NCI-H524 treated with DMSO at 0.1 percent for 48 hours (cell line): ENCODE data around the gene PRSS21.

ENCODE experiments used
- DNase-seq: peaks from one replicate; lab custom pipeline; 2025; lab: John Stamatoyannopoulos, UW

Gene PRSS21

DNA sequence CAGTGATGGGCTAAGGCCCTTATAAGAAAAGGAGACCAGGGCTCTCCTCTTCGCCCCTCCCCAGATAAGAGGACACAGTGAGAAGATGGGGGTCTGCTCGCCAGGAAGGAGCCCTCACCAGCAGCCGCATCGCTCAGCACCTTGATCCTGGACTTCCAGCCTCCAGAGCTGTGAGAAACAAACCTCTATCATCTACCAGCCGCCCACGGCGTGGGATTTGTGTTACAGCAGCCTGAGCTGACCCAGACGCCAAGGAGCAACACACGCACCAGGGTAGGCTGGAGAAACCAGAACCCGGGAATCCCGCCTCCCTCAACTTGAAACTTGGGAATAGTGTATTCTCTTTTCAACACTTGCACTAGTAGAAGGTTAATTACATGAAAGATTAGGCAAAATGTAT is 8.9 kb downstream of the PRSS21 start:
- DNase-seq: no peak

DNA sequence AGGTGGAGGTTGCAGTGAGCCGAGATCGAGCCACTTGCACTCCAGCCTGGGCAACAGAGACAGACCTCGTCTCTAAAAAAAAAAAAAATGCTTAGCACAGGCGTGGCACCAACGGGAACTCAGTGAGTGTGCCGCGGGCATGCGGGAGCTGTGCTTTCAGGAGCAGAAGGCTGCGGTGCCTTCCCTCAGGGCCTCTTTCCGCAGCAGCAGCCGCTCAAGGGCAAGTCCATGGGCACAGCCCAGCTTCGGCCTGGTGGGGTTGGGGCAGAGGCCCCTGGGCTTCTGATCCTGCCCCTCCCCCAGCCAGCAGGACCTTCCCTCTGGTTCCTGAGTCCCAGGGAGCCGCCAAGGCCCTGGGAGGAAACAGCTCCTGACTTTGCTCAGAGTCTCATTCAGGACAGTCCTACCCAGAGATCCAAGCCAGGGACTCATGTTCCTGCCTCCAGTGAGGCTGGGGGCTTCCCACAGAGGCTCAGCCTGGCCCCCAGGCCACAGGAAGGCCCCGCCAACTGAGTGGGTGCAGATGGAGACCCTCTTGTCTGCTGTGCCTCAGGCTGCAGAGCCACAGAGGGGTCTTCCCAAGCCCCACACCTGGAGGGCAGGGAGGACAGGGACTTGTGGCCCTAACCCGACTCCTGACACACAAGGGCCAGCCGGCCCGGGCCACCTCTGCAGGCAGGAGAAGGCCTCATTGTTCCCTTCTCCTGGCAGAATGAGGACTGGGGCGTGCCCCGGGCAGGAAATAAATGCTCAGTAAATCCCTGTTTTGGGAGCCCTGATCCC is 9.7 kb downstream of the PRSS21 start:
- no peak for DNase-seq

DNA sequence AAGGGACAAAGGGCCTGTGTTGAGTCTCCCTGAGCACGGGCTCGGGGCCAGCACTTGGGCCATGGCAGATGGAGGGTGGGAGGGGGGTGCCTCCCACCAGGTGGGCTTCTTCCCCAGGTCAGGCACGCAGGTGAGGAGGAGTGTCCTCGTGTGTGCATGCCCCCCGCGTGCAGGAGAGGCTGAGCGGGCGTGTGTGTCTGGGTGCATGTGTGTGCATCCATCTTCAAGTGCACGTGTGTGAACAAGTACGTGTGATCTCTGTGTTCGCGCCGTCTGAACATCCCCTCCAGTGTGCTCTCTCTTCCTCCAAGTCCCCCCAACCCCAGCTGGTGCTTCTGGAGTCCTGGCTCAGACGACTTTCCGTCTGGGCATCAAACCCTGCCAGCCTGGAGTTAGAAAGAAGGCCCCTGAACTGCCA is 10.3 kb downstream of the PRSS21 start:
- no peak for DNase-seq

DNA sequence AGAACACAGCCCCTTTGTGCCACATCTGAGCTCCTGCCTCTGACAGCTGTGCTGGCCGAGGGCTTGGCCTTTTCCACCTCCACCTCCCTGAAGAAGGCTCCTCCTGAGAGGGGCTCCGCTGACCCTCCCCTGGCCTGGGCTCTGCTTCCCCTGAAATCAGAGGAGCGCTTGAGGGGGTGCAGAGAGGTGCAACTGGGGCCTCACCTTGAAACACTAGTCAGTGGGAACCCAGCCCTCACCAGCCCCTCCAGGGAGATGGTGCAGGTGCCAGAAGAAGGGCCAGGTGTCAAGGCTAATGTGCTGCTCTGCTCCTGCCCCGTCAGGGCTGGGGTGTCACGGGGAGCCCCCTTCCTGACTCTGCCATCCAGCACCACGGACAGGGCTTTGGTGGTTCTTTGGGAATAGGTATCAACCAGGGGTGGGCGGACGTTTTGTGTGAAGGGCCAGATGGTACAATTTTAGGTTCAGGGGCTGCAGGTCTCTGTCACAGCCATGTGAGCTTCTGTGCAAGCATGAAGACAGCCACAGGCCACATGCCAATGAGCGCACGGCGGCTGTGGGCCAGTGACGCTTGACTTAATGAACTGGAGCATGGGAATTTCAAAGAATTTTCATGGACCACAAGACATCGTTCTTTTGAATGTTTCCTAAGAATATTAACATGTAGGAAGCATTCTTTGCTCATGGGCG is 10.9 kb downstream of the PRSS21 start:
- no peak for DNase-seq

DNA sequence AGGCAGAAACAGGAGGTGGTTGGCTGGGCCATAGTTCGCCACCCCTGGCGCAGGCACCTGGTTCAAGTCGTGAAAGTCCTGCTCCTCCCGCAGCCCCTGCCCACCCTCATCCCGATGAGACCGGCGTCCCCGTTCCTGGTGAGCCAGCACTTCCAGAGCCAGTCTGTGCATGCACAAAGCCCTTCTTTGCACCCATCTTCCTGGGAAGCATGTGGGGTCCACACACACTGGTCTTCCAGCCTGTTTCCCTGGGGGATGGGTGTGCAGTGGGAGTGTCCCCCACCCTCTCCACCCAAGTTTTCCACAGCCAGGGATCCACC is 11.4 kb downstream of the PRSS21 start:
- no peak for DNase-seq

DNA sequence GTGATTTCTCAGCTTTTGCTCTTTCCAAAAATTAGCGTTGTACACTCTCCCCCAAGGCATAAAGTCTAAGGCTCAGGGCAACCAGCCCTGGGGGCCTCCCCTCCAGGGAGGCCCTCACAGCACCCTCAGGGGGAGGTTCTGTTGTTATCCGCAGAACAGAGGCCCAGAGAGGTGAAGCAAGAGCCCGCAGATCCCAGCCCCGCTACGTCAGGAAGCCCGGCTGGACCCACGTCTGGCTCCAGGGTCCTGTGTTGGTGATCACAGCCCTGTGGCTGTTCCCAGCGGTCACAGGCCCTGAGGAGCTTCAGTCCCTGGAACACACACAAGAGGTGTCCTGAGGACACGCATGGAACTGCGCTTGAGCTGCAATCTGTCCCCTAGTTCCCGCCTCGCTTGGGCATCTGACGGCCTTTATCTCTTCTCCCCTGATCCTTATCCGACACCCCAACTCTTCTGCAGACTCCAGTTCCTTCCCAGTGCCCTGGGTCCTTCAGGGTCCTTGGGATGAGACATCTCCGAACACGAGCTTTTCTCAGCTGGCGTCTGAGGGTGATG is 11.9 kb downstream of the PRSS21 start:
- no peak for DNase-seq

DNA sequence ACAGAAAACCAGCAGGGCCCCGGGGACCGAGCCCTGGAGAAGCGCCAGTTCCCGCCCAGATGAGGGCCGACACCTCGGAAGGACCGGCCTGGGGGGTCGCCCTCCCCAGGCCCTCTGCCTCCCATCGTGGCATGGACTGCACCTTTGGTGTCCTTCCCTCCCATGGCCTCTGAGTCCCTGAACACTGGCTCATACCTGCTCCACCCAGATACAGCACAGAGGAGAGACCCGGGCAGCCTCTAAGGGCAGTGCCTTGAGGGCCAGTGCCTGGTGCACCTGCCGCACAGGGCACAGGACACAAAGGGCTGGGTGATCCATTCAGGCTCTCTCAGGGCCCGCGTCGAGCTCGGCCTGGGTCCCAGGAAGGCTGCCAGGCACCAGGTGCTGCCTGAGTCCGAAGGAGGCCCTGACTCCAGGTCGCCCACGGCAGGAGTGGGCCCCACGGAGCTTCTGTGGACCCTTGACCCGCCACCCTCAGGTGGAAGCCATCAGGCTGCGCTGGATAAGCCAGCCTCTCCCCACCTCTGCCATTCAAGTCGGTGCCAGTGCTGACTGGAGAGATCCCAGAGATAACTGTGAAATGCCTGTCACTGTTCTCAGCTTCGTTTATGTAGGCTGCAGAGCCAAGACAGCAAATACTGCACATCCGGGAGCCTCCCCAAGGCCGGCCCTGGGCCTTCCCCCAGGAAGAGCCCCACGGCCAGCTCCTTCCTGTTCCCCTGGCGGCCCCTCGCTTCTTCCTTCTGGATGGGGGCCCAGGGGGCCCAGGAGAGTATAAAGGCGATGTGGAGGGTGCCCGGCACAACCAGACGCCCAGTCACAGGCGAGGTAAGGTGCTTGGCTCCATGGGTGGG is 12.7 kb downstream of the PRSS21 start, which contains the start of gene ZG16B:
ZG16B (plus strand) TSS at position 803 of the 854 bp plus-strand sequence. CDS start 139 bp downstream, outside the sequence.
- no peak for DNase-seq

DNA sequence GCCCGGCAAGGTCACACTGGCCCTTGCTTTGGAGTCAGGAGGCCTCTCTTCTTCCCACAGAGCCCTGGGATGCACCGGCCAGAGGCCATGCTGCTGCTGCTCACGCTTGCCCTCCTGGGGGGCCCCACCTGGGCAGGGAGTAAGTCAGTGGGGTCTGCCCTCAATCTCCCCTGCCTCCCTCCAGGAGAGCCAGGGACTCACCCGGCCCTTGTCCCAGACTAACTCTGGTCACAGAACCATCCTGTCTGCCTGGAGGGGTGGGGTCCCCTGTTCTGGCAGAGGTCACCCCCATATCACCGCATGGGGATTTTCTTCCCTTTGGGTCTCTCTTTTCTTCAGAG is 13.3 kb downstream of the PRSS21 start:
- no peak for DNase-seq

DNA sequence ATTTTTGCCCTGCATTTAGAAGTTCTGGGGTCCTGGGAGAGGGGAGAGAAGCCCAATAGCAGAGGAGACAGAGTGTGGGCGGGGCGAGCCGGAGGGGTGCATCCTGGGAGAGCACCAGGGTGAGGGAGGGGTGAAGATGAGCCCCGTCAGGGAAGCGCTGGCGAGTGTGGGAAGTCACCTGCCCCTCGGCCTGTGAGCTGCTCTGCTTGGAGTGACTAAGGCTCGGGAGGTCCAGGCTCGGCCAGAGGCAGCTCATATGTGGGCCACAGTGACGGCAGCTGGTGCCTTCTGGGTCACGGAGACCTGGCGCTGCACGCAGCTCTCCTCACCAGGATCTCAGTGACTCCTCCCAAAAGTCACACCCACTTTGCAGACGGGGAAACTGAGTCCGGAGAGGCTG is 14.2 kb downstream of the PRSS21 start:
- DNase-seq: no peak

DNA sequence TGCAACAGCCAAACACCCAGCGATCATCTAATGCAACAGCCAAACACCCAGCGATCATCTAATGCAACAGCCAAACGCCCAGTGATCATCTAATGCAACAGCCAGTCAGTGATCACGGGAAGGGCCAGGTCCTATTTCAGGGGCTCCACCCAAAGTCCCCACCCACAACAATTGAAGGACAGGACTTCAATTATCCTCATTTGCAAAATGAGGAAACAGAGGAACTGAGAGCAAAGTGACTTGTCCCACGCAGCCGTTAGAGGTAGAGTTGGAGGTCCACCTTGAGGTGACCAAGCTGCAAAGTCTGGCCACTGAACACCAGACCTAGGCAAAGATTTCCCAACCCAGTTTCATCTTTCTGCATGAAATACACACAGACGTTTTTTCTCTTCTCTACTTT is 16.7 kb downstream of the PRSS21 start:
- DNase-seq: no peak

DNA sequence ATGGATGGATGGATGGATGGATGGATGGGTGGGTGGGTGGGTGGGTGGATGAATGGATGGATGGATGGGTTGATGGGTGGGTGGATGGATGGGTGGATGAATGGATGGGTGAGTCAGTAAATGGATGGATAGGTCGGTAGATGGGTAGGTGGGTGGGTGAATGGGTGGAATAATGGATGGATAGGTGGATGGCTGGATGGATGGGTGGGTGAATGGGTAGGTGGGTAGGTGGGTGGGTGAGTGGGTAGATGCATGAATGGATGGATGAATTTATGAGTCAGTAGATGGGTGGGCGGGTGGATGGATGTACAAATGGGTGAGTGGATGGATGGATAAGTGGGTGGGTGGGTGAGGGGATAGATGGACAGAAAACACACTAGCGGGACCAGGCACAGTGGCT is 17.9 kb downstream of the PRSS21 start:
- no peak for DNase-seq

DNA sequence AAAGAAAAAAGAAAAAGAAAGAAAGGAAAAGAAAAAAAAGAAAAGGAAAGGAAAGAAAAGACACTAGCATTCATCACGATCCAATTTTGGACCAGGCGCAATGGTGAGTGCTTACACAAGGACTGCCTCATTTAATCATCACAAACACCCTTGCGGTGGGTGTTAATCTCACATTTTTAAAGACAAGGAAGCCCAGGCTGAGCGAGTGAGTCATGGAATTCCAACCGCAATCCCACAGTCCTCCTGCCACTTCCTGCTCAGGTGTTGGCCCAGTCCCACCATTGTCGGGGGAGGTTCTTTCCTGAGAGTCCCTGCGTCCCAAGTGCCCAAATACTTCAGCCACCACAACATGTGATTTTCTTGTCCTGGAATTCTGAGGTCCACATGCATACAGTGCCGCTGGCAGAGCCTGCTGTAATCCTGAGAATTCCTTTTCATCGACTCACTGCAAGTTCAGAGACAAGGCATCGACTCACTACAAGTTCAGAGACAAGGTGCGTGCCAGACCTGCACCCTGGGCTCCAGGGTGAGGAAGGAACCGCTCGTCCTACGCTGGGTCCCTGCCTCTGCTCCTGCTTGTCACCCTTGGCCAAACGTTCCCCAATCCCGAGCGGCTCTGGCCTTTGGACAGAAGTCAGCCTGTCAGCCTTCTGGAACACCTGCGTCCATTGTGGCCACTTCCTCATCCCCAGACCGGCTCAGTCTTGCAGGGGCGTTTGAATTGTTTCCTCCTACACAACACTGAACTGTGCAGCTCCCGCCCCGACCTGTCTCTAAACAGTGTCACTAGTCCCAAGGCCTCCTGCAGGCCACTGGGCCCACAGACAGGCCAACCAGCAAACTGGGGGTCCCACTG is 18.8 kb downstream of the PRSS21 start:
- DNase-seq: no peak

DNA sequence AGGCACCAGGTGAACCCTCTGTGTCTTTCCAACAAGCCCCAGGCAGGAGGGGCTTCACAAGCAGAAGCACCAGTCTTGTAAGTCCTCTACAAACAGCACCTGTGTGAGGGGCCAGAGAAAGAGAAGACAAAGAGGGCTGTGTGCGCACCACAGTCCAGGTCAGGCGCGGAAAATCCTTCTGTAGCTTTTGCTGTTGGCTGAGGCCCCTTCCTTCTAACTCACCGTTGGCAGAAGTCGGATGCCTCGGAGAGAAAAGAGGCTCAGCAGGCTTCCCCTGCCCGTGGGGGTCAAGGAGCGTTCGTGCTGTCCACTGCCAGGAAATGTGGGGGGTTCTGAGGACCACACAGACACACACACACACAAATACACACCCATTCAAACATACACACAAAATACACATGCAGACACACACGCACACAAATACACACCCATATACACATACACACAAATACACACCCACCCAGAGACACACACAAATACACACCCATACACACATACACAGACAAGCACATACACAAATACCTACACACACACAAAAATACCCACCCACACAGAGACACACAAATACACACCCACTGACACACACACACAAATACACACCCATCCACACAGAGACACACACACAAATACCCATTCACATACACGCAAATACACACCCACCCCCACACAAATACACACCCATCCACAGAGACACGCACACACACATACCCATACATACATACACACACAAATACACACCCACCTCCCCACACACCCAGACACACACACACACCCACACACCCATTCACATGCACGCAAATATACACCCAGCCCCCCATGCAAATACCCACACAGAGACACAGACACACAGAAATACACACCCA is 19.8 kb downstream of the PRSS21 start:
- no peak for DNase-seq

DNA sequence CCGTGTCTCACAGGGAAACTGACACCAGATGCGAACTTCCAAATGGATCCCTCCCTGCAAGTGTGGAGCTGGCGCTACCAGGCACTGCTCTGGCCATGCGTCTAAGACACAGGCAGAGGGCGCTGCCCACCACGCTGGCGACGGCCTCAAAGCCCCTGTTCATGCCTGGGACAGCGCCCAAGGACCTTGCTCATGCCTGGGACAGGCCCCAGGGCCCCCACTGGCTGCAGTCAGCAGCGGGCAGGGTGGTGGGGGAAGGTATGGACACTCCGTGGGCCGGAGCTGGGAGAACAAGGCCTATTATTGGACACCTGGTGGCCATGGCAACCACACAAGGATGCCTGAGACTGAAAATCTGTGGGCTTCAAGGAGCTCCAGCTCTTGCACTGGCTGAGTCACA is 21.9 kb downstream of the PRSS21 start:
- no peak for DNase-seq

DNA sequence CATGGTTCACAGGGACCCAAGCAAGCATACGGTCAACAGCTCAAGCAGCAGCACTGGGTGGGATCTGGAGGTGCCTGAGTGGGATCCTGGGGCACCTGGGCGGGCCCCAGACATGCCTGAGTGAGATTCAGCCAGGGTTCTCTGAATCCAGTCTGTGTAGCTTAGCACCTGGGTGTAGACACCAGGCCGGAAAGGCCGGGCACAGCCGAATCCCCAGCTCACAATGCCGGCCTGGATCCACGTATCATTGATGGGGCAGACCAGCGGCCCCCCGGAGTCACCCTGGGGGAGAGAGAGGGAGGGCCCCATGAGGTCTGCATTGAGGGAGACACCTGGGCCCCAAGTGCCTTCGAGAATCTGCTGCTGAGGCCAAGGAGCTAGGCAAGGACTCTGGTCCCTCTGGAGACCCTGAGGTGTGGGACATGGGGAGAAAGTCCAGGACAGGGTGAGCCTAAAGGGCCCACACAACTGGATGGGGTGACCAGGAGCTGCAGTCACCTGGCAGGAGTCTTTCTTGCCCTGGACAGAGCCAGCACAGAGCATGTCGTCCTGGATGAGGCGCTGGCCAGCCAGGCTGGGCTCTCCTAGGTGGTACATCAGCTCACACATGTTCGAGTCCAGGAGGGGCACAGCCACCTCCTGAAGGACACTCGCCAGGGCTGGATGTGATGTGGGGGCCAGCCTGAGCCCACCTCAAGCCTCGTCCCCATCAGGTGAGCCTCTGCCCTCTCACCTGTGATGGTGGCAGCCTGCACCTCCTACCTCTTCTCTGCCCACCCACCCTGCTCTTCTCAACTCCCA is 22.8 kb downstream of the PRSS21 start:
- DNase-seq: no peak

DNA sequence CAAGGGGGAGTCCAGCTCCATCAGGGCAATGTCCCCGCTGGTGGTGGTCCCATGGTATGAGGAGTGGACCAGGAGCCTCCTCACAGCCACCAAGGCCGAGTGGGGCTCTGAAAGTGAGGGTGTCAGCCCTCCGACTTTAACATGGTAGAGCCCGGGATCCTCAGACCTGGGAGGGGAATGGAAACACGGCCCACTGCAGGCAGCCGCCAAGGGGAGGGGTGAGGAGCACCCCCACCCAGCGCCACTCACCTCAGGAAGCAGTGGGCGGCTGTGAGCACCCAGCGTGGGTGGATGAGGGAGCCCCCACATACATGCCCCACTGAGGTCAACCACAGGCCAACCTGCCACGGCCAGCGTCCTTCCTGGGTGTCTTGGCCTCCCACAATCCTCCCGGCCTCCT is 23.9 kb downstream of the PRSS21 start:
- no peak for DNase-seq

DNA sequence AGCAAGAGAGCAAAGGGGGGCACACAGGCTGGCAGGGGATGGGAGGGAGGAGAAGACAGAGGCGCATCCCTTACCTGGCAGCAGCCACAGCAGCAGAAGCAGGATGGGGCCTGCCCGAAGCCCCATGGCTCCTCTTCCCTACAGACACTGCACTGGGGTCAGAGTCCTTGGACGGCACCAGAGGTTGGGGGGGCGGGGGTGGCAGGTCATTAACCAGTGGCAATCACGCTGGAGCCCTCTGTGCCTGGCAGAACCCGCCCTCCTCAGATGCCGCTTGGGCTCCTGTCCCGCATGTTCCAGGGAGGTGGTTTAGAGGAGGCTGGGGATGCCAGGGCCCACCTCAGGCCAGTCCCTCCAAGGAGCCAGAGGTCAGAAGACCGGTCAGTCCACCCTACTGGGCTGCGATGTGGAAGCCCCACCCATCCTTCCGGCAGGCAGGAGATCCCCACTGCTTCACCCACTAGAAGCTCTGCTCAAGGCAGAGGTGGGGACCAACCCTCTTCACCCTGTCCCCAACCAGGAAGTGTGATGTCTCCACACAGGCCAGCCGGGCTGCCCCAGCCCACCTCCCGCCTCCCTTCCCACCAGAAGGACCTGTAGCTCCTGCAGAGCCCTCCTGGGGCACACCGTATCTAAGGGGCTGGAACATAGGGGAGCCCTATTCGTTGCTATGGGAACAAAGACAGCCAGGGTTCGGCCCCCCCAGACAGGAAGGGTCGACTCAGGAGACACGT is 24.7 kb downstream of the PRSS21 start:
- no peak for DNase-seq

DNA sequence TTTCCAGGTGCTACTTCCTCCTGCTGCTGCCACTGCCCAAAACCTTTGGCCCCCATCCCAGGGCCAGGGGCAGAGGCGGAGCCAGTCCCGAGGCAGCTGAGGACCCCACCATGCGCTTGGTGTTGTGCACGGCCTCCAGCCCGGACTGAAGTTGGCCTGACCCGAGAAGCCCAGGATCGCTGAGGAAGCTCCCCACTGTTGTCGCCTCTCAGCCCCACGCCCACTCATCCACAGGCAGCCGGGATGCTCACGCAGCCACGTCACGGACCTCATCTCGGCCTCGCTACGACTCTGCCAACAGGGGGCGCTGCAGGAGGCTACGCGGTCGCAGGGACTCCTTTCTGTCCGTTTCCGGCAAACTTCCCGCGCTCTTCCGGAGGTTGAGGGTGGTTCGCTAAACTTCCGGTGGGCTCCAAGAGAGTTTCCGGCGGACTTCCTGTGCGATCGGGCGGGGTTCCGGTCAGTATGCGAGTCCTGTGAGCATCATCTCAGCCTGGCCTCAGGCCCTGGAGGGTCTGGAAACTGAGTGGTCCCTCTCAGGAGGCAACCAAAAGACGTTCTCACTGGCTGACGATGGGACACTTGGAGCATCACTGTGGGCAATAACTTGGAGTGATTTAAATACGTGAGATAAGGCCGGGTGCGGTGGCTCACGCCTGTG is 25.4 kb downstream of the PRSS21 start:
- no peak for DNase-seq

DNA sequence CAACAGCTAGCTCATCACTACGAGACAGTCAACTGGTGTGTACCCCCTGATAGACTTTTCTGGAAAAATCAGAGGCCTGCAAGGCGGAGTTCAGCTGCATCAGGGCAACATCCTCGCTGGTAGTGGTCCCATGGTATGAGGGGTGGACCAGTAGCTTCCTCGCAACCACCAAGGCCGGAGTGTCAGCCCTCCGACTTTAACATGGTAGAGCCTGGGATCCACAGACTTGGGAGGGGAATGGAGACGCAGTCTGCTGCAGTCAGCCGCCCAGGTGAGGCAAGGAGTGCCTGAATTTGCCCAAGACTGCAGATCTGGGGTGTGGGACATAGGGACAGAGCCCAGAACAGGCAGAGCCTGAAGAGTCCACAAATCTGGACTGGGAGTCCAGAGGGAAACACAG is 26.5 kb downstream of the PRSS21 start:
- no peak for DNase-seq
